EH (cell line): ENCODE data around the gene GSTCD.
A peak's percentile ranks its signal among the peaks of the same experiment; 100 is the strongest.
"Not testable (repeated sequence)": the region's sequence is repeated elsewhere in the genome, so short reads cannot be mapped to it uniquely, and the experiment has no call there.

ENCODE experiments used
- DNase-seq: peaks from one replicate; pipeline ENCODE4 v3.0.0-alpha.2; 2015; ENCODE audit warnings: low read depth

The GSTCD gene, protein sequence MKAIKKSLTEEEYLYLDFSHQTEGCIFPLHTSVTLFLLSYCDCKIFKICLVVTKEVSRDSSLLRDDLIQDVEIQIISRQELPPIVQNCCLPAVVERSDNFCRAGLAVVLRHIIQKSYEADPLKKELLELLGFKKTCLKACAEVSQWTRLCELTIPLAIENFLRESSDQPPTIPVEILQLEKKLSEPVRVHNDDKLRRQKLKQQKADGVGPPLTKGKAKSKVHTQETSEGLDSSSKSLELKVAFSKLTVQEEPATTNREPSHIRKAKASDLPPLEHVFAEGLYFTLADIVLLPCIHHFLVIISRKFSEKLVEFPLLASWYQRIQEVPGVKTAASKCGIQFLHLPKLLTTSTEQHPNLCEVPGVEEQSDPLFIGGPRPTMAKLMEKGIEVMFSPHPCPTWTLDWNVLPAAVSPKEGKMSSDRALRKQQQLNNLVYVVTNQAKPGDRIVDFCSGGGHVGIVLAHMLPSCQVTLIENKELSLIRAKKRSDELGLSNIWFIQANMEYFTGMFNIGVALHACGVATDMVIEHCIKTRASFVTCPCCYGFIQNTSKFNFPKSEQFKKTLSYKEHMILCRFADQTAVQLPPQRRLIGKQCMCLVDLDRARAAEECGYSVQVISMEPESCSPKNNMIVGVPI

DNA sequence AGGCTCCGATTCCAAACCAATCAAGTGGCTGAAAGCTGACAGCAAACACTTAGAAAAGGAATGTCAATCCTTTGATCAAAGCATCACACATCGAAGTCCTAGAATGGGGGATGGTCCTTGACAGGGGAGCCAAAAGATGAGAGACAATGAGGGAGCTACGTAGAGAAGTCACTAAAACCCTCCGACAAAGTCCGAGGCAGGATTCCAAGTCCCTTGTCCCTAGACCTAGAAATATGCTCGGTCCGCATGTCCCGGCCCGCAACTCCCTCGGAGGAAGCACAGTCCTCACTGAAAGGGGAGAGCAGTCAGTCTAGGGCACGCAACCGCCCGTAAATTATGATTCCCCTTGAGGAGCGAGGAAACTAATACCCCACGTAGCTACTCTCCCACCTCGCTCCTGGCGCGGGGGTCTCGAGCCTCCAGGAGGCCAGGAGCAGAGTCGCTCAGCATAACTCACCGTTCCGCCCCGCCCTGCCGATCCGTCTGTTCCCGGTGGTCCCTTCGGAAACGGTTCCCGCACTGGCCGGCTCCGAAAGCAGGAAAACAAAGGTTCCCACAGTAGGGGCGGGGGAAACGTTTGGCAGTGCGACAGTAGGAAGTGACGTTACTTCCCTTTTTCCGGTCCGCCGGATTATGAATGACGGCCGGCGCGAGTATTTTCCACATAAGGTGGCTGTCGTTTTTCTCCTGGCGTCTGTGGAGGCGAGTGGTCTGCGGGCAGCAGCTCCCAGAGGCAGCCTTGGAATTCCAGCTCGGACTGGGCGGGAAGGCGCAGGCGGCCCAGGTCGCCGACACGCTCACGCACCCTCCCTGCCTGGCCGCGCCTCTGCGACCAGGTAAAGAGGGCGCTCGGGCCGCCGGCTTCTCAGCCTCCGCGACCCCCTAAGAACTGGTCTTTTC is at the start of gene GSTCD, which contains the start of gene INTS12:
Gene GSTCD (plus strand): TSS at position 604 of the 900 bp plus-strand sequence. CDS start 8,830 bp downstream, outside the sequence.
Gene INTS12 (minus strand): TSS at position 509 of the 900 bp plus-strand sequence. CDS start 8,684 bp downstream, outside the sequence.
- peak; percentile 89 for DNase-seq

DNA sequence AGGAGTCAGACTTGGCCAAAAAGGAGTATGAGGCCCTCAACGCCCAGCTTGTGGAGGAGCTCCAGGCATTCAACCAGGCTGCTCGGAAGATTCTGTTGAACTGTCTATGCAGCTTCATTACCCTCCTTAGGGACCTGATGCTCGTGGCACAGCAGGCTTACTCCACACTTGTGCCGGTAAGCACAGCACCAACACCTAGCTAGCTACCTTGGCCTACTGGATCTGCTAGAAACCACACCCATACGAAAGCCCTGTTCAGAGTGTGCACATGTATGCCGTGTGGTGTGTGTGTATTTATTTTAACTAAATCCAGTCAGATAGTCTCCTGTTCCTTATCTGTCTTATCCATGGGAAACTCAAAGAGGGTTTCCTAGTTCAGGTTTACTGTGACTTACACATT is 49.4 kb upstream of the GSTCD start:
- DNase-seq: no peak

DNA sequence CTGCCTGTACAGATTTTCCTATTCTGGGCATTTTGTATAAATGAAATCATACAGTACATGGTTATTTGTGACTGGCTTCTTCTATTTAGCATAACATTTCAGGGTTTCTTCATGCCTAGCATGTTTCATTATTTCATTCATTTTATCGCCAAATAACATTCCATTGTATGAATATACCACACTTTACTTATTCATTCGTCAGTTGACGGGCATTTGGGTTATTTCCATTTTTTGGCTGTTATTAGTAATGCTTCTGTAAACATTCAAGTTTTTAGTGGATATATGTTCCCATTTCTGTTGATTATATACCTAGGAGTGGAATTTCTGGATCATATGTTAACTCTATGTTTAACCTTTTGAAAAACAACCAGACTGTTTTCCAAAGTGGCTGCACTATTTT is 47.6 kb upstream of the GSTCD start:
- no peak for DNase-seq

DNA sequence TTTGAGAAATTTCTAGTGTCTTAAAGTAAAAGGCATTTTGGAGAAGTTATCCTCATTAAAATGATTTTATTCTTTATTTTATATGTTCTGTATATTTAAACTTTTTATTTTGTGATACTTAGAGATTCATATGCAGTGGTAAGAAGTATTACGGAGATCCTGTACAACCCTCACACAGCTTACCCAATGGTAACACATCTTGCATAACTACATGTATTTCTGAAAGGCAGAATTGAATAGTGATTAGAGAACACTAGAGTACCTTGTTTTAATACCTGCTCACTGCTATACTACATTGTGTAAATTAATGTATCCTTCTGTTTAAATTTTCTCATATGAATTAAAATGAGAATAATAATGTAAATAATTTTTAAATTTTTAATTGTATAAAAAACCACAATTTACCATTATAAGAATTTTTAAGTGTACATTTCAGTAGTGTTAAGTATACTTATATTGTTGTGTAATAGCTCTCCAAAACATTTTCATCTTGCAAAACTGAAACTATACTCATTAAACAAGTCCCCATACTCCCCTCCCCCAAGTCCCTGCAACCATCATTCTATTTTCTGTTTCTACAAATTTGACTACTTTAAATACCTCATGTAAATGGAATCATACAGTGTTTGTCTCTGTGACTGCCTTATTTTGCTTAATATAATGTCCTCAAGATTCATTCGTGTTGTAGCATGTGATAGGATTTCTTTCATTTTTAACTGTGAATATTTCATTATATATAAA is 45.5 kb upstream of the GSTCD start:
- no peak for DNase-seq

DNA sequence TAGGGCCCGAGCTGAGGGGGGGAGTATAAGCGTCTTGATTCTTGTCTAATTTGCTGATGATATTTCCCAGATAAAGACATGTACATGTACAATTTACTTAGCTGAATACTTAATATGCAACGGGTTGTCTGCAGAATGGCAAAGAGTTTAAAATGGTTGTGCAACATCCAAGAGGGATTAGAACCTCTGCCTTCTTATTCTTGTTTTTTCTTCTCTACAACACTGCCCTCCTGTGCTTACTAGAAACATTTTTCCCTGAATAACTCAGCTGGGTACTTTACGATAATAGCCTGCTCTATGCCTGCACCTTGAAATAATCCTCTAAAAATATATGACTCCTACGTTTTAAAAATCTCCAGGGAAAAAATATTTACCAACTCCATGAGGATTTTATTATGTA is 41.9 kb upstream of the GSTCD start:
- peak; percentile 9 for DNase-seq

DNA sequence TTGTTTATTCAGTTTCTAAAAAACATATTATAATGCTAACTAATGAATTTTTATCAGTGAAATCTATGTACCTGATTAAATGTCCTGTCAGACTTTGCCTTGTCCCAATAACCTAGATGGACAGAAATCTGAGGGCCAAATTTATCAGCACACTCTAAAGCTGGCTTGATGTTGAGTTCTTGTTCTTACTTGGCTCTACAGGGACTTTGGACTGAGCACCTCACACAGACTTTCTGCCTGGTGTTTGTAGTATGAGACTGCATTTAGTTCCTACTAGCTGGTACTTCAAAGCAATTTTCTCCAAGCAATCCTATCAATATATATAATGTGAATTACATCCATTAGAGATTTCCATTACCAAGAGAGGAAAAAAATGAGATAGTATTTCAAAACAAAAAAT is 37.9 kb upstream of the GSTCD start:
- no peak for DNase-seq

DNA sequence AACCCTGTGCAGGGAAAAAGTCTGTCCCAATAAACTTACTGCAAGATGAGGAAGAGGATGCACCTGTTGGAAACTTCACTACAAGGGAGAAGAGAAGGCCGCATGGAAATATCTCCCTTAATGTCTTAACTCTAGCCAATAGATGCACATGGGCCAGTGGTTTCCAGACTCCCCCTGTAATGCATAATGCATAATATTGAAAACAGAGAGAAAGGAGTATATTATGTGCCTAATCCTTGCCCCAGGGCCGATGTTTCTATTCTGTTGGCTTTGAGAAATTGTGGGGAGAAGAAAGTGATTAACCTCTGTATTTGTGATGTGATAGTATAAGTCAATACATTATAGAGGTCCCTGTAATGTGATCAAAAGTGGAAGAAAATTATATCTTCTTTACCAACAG is 37.3 kb upstream of the GSTCD start:
- DNase-seq: no peak

DNA sequence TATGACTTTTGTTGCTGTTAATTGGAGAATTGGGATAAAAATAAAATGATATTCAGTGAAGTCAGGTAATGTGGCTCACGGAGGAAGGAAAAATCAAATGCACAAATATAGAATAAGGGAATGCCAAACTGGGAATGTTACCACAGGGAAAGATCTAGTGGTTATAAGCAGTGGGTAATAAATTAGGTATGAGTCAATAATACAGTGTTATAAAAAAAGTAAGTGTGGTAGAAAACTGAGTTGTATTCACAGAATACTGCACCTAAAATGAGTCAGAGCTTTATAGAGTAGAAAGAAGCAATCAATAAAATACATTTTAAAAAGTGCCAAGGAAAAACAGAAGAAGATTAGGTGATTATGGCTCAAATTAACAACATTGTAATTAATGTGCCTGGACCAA is 34.6 kb upstream of the GSTCD start:
- DNase-seq: no peak

DNA sequence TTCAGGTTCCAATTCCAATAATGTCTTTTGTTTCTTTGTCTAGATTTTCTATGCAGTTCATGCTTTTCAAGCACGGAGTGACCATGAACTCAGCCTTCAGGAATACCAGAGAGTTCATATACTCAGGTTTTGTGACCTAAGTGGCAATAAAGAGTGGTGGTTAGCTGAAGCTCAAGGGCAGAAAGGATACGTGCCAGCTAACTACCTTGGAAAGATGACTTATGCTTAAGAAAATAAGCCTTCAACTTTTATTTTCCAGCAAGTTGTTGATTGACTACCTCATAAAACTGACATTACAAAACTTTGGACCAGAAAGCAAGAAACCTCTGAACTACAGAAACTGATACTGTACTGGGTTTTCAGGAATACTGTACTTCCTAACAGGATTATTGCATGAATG is 30.9 kb upstream of the GSTCD start:
- no peak for DNase-seq

DNA sequence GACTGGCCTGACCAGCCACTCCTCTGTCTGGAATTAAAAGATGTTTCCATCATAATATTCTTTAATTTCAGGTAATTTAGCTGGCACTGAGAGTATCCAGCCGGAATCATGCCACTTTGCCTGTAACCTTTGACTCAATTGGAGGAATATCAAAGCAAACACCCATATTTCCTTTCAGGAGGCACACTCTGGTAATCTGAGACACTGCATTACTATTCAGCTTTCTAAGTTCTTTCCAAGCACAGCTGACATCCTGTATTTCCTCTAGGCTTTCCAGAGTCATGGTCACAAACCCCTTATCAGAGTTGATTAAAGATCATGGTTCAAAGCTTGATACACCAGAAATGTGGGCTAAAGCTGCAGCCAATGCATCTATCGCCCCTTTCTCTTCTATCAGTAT is 29.4 kb upstream of the GSTCD start:
- DNase-seq: peak; percentile 4

DNA sequence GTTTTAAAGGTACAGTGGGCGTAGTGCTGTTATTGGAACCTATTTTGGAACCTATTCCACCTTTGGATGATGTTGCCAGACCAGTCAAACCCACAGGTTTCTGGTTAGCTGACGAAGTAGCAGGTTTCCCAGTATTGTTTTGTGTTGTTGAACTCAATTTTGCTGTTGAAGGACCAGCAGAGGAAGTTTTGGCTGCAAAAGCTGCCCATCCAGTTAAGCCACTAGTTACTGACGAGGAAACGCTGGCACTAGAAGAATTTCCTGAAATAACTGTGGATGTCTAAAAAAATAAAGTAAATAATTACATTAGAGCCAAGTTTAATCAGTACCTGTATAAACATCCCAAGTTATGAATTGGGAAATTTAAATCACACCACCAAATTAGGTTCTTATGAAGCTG is 25.5 kb upstream of the GSTCD start:
- DNase-seq: no peak

DNA sequence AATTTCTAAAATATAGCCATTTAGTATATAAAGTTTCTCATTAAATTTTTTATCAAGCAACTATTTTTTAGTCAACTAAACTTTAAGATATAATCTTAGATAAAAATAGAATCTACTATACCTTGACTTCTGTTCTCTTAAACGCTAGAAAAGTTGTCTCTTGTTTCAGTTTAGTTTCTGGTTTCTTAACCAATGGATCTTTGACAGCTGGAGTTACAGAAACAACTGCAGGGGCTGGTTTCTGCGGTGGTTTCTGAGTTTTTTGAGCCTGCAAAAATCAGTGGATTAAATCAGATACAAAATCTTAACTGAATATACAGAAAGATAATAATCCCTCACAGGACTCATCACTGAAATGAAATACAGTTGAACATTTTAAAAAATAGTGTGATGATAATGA is 22.0 kb upstream of the GSTCD start:
- DNase-seq: no peak

DNA sequence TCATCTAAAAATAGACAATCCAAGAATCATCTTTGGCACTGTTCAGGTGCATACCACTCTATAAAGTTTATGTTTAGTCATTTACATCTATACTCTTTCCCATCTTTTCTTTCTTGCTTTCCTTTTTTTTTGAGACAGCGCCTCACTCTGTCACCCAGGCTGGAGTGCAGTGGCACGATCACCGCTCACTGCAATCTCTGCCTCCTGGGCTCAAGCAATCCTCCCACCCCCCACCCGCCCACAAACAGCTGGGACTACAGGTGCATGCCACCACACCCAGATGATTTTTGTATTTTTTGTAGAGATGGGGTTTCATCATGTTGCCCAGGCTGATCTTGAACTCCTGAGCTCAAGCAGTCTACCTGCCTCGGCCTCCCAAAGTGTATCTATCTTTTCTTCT is 13.8 kb upstream of the GSTCD start:
- not testable (repeated sequence) for DNase-seq

DNA sequence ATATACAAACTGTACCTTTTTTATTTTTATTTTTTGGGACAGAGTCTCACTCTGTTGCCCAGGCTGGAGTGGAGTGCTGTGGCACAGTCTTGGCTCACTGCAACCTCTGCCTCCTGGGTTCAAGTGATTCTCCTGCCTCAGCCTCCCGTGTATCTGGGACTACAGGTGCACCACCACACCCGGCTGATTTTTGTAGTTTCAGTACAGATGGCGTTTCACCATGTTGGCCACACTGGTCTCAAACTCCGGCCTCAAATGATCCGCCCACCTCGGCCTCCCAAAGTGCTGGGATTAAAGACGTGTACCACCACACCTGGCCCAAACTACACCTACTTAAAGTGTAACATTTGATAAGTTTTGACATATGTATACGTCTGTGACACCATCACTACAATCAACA is 12.8 kb upstream of the GSTCD start:
- DNase-seq: not testable (repeated sequence)

DNA sequence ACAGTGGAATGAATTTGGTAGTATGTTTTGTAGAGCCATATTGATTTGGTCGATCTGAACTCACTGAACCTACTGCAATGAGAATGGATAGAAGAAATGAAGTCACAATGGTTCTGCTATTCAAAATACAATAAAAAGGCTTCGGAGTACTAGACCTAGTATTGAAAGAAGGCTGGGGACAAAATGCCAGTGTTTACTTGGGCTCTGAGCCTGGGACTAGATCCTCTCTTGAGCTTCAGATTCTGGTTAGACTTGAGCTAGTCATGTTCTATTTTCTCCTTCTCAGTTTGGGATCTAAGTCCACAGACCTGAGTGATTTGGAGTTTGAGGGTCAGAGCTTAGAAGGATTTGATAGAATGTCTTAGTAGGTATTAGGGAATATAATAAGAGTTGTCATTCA is 10.0 kb upstream of the GSTCD start:
- no peak for DNase-seq

DNA sequence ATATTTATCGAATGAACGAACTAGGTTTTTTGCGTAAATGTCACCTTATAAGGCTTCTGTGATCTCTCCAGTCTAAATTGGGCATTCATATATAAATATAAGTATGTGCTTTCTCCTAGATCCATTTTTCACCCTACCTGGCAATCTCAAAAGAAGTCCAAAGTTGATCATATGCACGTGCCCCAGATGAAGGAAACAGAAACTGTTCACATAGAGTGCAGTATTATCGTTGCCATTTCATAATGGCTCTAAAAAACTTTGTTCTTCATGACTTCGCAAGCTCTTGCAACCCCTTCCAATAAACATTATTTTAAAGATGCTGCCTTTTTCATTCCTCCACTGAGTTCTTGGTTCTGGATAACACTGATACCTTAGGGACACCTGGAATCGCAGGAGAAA is 803 bp upstream of the GSTCD start:
- DNase-seq: no peak

DNA sequence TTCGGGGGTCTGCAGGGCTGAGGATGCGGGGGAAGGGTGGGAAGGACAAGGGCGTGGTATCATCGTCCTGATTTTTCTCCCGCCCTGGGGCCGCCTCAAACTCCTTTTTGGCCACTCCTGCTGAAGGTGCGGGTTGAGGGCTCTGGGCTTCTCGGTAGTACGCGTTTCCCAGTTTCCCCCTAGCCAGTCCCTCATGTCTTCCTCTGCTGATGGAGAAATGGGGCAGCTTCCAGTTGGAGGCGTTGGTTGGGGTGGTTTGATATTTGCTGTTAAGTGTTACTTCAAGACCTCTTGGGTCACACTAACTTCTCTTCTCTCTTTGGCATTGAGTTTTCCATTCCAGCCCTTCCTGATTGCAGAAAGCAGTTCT is 482 bp downstream of the GSTCD start:
- DNase-seq: peak; percentile 30

DNA sequence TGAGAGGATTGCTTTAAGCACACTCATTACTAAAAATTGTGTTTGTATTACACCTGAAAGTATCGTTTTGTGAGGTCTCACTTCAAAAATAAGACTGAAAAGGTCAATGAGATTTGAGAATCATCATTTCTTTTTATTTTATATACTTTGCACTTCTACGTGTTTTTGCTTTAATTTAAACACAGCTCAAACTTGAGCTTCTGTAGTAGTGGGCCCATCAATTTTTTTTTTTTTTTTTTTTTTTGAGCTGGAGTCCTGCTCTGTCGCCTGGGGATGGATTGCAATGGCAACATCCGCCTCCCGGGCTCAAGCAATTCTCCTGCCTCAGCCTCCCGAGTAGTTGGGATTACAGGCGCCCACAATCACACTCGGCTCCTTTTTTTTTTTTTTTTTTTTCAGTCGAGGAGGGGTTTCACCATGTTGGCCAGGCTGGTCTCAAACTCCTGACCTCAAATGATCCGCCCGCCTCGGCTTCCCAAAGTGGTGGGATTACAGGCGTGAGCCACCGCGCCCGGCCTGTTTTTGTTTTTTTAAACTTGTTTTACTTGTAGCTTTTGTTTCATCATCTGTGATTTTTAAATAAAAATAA is 1.5 kb downstream of the GSTCD start:
- no peak for DNase-seq

DNA sequence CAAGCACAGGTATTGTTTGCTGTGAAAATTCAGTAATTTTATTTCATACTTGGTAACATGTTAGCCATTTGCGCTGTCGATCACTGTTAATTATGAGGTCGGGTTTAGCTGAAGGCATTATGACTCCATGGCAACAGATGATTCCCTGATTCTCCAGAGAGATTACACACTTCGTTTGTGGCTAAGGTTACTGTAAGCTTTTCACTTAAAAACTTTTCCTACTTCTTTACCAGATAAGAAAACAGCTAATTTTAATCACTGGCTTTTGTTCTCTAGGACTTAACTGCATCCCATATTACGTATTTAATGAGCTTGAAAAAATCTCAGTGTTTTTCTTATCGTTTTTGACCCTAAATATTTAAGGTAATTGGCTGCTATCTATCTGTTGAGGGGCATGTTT is 2.1 kb downstream of the GSTCD start:
- peak; percentile 7 for DNase-seq

DNA sequence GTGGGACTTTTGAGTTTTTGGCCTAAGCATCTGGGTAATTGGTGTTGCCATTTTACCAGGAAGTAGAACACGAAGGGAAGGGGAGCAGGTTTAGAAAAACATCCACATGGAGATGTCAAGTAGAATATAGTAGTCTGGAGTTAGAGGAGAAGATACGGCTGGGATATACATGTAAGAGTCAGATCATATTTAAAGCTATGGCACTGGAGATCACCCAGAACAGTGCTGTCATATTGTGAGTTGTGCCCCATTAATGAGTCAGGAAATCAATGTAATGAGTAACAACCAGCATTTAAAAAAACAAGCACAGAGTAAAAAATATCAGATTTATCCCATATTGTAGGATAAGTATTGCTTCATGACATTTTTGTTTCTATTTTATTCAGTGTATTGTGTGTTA is 4.2 kb downstream of the GSTCD start:
- peak; percentile 4 for DNase-seq

DNA sequence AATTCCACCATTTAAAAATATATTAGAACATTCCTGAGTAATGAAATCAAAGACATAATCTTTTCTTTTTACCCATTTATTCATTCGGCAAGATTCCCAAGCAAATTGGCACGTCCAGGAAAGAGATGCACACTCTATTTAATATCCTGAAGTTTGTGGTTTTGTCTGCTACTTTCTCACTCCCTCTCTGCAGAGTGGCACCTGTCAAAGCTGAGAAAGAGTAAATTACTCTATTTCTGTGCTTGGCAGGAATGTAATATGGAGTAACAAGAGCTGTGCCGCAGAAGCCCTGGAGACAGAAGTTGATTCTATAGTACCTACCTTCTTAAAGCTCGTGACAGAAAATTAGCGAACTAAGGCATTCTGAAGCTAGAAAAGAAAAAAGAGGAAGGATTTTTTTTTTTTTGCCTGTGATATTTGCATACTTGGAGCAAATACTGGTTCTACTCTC is 5.5 kb downstream of the GSTCD start:
- DNase-seq: peak; percentile 58
